Measurements from ENCODE around the gene USP15. TPM values are rescaled to one million over a fixed set of nuclear protein-coding genes. Genes with fewer than 3 reads are reported as not detected.

The USP15 gene
- total and polyA plus RNA-seq, 2 donors (not counting 3 experiments of a cell fraction or from before 2014, with no cell fraction given), result 20.0 to 61.8 TPM

GRCh38 chr12:62288328-62288727, 28.1 kb downstream of the USP15 start:
- no peak overlapping the region for H3K4me3 ChIP-seq (replicated peaks in 1 of 3; ENCODE audit: insufficient read depth in 1 of 3, low read depth in 1 of 3, low read length in 3 of 3)
- H3K36me3 ChIP-seq (ENCODE audit: control insufficient read depth in 2 of 2, extremely low read depth in 1 of 2, insufficient read depth in 2 of 2, low read length in 2 of 2), result no peaks in the 10 kb centered on the region
- no peak for DNase-seq (ENCODE audit: low read depth, low spot score)
- peaks cover 100% of the 10 kb centered on the region for H3K79me2 ChIP-seq (ENCODE audit: control insufficient read depth, insufficient read depth, low read length)
- CTCF ChIA-PET, result interaction anchor here (0.6 kb wide), 1 partner anchor 14 kb away, joined by 3 read pairs; no protein-coding TSS in a partner anchor
- no peaks in the 10 kb centered on the region for H3K27me3 ChIP-seq (ENCODE audit: control insufficient read depth in 2 of 2, insufficient read depth in 2 of 2, low read length in 2 of 2)
- no peak for FAIRE-seq
- H3K9me1 ChIP-seq (replicated peaks; ENCODE audit: control insufficient read depth, extremely low read depth, insufficient read depth, low read length), result no peaks in the 10 kb centered on the region
- H3K9me3 ChIP-seq (replicated peaks; ENCODE audit: control insufficient read depth, insufficient read depth, low read length), result no peaks in the 10 kb centered on the region
- peaks cover 3% of the 10 kb centered on the region for H3K4me1 ChIP-seq (ENCODE audit: control insufficient read depth, extremely low read depth, insufficient read depth, low read length)
- POLR2A ChIA-PET, result no interaction called here
- H3K9ac ChIP-seq (replicated peaks; ENCODE audit: extremely low read depth, insufficient read depth, low read length), result no peak overlapping the region
- H2AFZ ChIP-seq (ENCODE audit: low read depth, low read length), result no peak overlapping the region
- no peak overlapping the region for H3K4me2 ChIP-seq (ENCODE audit: insufficient read depth, low read length)
- intact Hi-C loops (cut with micrococcal nuclease), result no loop called here
- dilution Hi-C loops (cut with MboI; ENCODE audit: extremely low pct_ligation_motif_present, low sequenced_read_pairs), result no loop called here
- TF ChIP-seq JUN (IDR thresholded peaks at IDR 0.05; ENCODE audit: borderline replicate concordance, insufficient read depth, insufficient read length, low read depth) (no peak), FOS (IDR thresholded peaks at IDR 0.05; ENCODE audit: borderline replicate concordance, insufficient read depth, low read length) (no peak), MYC (IDR thresholded peaks at IDR 0.05; ENCODE audit: low read depth, low read length) (no peak), POLR2A (IDR thresholded peaks at IDR 0.05; ENCODE audit: low read depth, low read length) (no peak), POLR2AphosphoS5 (IDR thresholded peaks at IDR 0.05; ENCODE audit: insufficient read depth, low read depth, low read length) (no peak), GATA2 (IDR thresholded peaks at IDR 0.05; ENCODE audit: insufficient read depth, insufficient read length, low read depth, low read length) (no peak), CTCF (IDR thresholded peaks at IDR 0.05; ENCODE audit: extremely low read depth in 1 of 2, insufficient read depth in 1 of 2, low read depth in 1 of 2, low read length in 2 of 2) (no peak), MAX (IDR thresholded peaks at IDR 0.05; ENCODE audit: insufficient read depth, insufficient read length) (no peak), EZH2 (IDR thresholded peaks at IDR 0.05; ENCODE audit: borderline replicate concordance, low read depth, low read length, severe bottlenecking) (no peak)
- H3K27ac ChIP-seq (ENCODE audit: insufficient read depth, low read depth, low read length), result no peak overlapping the region
- no TSS peak for BruUV-seq (replicated peaks)
- peaks cover 21% of the 10 kb centered on the region for H4K20me1 ChIP-seq (replicated peaks; ENCODE audit: control insufficient read depth, extremely low read depth, insufficient read depth, low read length)

Data from endothelial cell of umbilical vein (primary cell).